RWPE2 (cell line): Measurements from ENCODE around the gene ANKS1B.

ENCODE experiments used
- ATAC-seq: fragments of 200-7000 bp; cut with Tn5 transposase; 3 replicates; pipeline ENCODE4 v1.9.1; 2021; ENCODE audit warnings: low read depth
- DNase-seq: peaks from one replicate; pipeline ENCODE4 v3.0.0-alpha.2; 2020; ENCODE audit warnings: low spot score
- H3K27ac ChIP-seq: fragments of 450-650 bp; 2 replicates; pipeline ENCODE4 v1.5.1; 2017; ENCODE audit warnings: mild to moderate bottlenecking; ENCODE audit not compliant: poor library complexity, severe bottlenecking
- H3K27me3 ChIP-seq: fragments of 250-450 bp; sonication (Bioruptor Pico); 2 replicates; pipeline ENCODE4 v1.5.1; 2021; ENCODE audit warnings: mild to moderate bottlenecking, moderate library complexity; ENCODE audit not compliant: insufficient read depth, poor library complexity, severe bottlenecking
- H3K36me3 ChIP-seq: fragments of 250-450 bp; sonication (Bioruptor Pico); 2 replicates; pipeline ENCODE4 v1.5.1; 2020; ENCODE audit warnings: low read depth, mild to moderate bottlenecking, moderate library complexity
- H3K4me1 ChIP-seq: fragments of 250-450 bp; sonication (Bioruptor Pico); 2 replicates; pipeline ENCODE4 v1.5.1; 2021; ENCODE audit warnings: mild to moderate bottlenecking, moderate library complexity; ENCODE audit not compliant: insufficient read depth, poor library complexity, severe bottlenecking
- H3K4me3 ChIP-seq: fragments of 250-450 bp; sonication (Bioruptor Pico); 2 replicates; pipeline ENCODE4 v1.5.1; 2021; ENCODE audit warnings: mild to moderate bottlenecking, moderate library complexity; ENCODE audit not compliant: severe bottlenecking
- H3K9me3 ChIP-seq: fragments of 250-450 bp; sonication (Bioruptor Pico); 2 replicates; pipeline ENCODE4 v1.5.1; 2021; ENCODE audit warnings: mild to moderate bottlenecking, moderate library complexity; ENCODE audit not compliant: severe bottlenecking
- CTCF ChIP-seq: fragments of 450-650 bp; IDR thresholded peaks from one replicate; pipeline ENCODE4 v1.5.1; 2017; ENCODE audit warnings: mild to moderate bottlenecking, moderate library complexity; ENCODE audit not compliant: poor library complexity, severe bottlenecking

ANKS1B gene

GRCh38 chr12:99984271-99985128 is at the start of gene ANKS1B:
TSS of gene ANKS1B (minus strand) at chr12:99984936. CDS start at chr12:99984237, 699 bp downstream.
- H3K4me1 ChIP-seq, result no peaks in the 10 kb centered on the region
- DNase-seq, result no peak
- peak; percentile 69 for ATAC-seq
- H3K4me3 ChIP-seq, result peak within 1 kb of the TSS; percentile 26
- H3K36me3 ChIP-seq, result no peaks in the 10 kb centered on the region
- no peak within 1 kb of the TSS for H3K27ac ChIP-seq
- peaks cover 60% of the 10 kb centered on the region for H3K27me3 ChIP-seq
- TF ChIP-seq CTCF, result no peak
- H3K9me3 ChIP-seq, result no peaks in the 10 kb centered on the region

GRCh38 chr12:100031836-100032235 is 47.1 kb upstream of the ANKS1B start:
- Histone ChIP-seq H3K36me3 (no peaks in the 10 kb centered on the region), H3K27ac (no peak overlapping the region), H3K4me3 (no peak overlapping the region), H3K9me3 (no peaks in the 10 kb centered on the region), H3K4me1 (no peaks in the 10 kb centered on the region), H3K27me3 (no peaks in the 10 kb centered on the region)
- ATAC-seq (no peak), DNase-seq (no peak)
- TF ChIP-seq CTCF, result no peak

GRCh38 chr12:100027671-100028070 is 42.9 kb upstream of the ANKS1B start:
- TF ChIP-seq CTCF, result no peak
- DNase-seq (no peak), ATAC-seq (no peak)
- Histone ChIP-seq H3K4me1 (no peaks in the 10 kb centered on the region), H3K27me3 (no peaks in the 10 kb centered on the region), H3K36me3 (no peaks in the 10 kb centered on the region), H3K27ac (no peak overlapping the region), H3K4me3 (no peak overlapping the region), H3K9me3 (no peaks in the 10 kb centered on the region)

GRCh38 chr12:100026241-100026640 is 41.5 kb upstream of the ANKS1B start:
- H3K27ac ChIP-seq, result no peak overlapping the region
- no peaks in the 10 kb centered on the region for H3K9me3 ChIP-seq
- H3K36me3 ChIP-seq, result no peaks in the 10 kb centered on the region
- no peak overlapping the region for H3K4me3 ChIP-seq
- no peak for TF ChIP-seq CTCF
- H3K4me1 ChIP-seq, result no peaks in the 10 kb centered on the region
- no peak for DNase-seq
- H3K27me3 ChIP-seq, result no peaks in the 10 kb centered on the region
- no peak for ATAC-seq

- TF ChIP-seq CTCF, result no peak
- H3K27ac ChIP-seq, result no peak overlapping the region
- no peaks in the 10 kb centered on the region for H3K36me3 ChIP-seq
- no peaks in the 10 kb centered on the region for H3K27me3 ChIP-seq
- no peak overlapping the region for H3K4me3 ChIP-seq
- no peak for ATAC-seq
- no peaks in the 10 kb centered on the region for H3K4me1 ChIP-seq
- H3K9me3 ChIP-seq, result no peaks in the 10 kb centered on the region
- no peak for DNase-seq
Measured at GRCh38 chr12:100024974-100025555, 40.3 kb upstream of the ANKS1B start.
